Skeletal muscle cell (primary cell): ENCODE results near the gene GRID2.
"Not testable (repeated sequence)": the region's sequence is repeated elsewhere in the genome, so short reads cannot be mapped to it uniquely, and the experiment has no call there.

Experiments used
- DNase-seq: peaks from one replicate; pipeline ENCODE4 v3.0.0-alpha.2; 2010; ENCODE audit warnings: low read depth
- H3K4me3 ChIP-seq: 2 replicates; pipeline ENCODE4 v1.5.1; 2011; ENCODE audit warnings: low read depth, mild to moderate bottlenecking, control low read depth, low read length, moderate library complexity

The GRID2 gene

DNA sequence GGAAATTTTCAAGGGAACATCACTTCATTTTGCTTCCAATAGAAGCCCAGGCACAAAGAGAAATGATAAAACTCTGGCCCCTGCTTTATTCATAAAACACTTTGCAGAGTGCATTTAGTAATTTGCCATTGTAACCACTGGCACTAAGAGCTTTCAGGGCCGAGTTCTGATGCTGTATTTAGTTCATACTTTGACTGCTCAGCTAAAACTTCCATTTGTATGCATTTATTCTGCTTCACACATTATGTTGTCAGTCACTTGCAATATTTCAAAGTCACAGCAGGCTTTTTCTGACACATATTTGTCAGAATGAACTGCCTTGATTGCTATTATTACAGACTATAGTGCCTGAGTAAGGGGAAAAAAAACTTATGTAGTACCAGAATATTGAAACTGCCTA, 1350.4 kb downstream of the GRID2 start:
- no peak overlapping the region for H3K4me3 ChIP-seq
- DNase-seq, result no peak

DNA sequence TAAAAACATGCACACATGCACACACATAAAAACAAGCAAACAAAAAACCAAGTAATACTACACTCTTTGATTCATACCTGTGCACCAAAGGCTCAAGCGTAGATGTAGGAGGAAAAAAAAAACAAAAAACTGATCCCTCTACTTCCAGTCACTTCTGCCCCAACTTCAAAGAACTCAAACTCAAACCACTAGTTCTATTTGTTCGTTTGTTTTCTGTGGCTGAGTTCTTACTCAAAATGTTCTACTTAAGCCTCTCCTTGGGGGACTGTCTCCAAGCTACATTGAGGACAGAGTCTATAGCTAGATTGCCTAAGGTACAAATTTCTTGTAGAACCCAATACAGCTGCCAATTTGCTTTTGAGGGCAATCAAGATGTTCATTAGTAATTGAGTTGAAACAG, 1353.8 kb downstream of the GRID2 start:
- H3K4me3 ChIP-seq, result no peak overlapping the region
- no peak for DNase-seq

DNA sequence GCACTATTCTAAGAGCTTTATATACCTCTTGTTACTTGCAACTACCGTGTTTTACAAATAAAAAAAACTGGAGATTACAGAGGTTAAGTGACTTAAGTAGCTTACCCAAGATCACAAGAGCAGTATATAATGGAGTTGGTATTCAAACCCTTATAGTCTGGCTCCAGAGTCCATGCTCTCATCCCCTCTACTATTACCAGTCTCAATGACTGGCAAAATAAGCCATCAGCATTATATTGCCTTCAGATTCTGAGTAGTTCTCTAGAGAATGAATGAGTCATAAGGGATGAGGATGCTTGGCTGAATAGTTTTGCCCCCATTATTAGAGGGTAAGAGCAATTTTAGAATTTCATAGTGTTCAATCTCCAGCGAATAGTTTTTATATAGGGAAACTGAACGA, 1354.7 kb downstream of the GRID2 start:
- no peak for DNase-seq
- H3K4me3 ChIP-seq, result no peak overlapping the region

DNA sequence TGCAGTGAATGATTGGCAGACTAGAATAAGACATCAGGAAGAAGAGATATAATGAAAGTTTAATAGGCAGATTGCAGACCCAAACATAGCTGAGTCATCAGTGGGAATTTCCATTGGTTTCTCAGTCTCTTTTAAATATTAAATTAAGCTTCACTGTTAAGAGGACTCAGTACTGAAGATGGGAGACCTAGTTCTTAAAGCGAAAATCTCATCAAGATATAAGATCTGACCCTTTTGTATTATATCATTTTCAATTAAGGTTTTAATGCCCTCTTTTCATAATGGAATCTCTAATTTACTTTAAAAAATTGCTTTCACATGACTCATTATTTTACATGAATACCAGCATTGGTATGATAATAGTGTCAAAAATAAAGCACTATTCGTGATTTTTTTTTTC, 1355.9 kb downstream of the GRID2 start:
- H3K4me3 ChIP-seq, result no peak overlapping the region
- no peak for DNase-seq

DNA sequence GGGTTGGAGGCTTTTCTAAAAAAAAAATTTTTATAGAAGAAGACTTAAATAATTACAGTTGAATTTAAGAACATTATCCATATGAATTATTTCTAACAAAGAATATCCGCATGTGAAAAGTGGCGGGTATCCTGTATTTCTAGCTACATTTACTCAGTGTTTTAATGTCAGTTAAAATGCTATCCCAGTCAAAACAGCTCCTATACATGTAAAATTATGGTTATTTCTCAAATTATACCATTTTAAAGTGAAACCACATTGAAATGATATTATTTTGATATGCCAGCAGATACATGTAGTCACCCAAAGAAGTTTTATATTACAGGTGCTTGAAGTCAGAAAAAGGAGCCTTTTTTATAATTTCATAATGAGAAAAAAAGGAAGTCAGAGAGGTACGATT, 1356.3 kb downstream of the GRID2 start:
- no peak overlapping the region for H3K4me3 ChIP-seq
- no peak for DNase-seq

DNA sequence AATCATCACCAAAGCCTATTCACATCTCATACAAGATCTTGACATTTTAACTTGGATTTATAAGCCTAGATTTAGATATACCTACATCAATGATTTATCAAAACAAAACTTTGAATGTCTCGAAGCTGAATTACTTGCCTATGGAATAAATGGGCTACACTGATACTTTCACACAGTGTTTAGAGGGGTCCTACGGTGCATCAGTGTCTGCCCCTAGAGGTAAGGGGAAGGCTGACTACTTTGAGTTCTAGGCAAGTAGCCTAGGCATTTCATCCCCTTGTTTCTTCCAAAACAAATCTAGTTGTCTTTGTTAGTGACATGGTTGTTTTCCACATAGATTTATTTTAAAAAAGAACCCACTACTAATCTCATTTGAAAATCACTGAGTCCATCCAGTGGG, 1366.7 kb downstream of the GRID2 start:
- H3K4me3 ChIP-seq, result no peak overlapping the region
- no peak for DNase-seq

DNA sequence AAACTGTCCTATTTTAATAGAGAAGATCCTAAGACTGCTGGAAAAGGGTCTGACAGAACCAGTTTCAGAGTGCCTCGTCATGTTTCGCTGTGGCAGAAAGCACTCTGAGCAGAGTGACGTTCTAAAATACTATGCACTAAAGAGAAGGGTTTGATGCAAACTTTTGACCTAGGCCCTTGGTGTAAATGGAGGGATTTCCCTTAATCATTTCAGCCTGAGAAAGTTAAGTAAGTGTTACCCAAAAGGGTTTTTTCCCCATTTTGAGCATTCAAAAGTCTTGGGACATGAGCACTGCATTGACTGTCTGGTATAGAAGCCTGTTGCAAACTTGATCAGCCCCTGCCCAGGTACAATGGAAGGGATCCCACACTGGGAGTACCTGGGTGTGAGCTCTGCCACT, 1367.3 kb downstream of the GRID2 start:
- H3K4me3 ChIP-seq, result no peak overlapping the region
- DNase-seq, result no peak

DNA sequence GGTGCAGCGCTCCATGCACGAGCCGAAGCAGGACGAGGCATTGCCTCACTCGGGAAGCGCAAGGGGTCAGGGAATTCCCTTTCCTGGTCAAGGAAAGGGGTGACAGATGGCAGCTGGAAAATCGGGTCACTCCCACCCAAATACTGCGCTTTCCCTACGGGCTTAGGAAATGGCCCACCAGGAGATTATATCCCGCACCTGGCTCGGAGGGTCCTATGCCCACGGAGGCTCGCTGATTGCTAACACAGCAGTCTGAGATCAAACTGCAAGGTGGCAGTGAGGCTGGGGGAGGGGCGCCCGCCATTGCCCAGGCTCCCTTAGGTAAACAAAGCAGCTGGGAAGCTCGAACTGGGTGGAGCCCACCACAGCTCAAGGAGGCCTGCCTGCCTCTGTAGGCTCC, 1373.2 kb downstream of the GRID2 start:
- DNase-seq, H3K4me3 ChIP-seq: not testable (repeated sequence)

DNA sequence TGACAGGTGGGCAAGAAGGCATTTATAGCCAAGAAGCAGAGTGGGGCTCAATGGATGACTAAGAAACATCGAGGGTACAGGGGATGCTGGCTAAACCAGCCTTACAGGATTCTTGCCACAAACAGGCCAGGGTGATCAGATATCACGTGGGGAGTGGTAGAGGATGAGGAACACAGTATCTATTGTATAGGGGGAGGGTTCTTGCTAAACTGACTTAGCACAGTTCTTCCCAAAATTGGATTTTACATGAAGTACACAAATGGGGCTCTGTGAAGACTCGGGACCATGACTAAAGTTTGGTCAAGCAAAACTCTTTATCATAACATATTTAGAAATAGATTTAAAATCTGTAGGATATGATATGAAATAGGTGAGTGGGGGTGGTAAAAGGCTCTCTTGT, 1380.8 kb downstream of the GRID2 start:
- no peak for DNase-seq
- H3K4me3 ChIP-seq, result no peak overlapping the region

DNA sequence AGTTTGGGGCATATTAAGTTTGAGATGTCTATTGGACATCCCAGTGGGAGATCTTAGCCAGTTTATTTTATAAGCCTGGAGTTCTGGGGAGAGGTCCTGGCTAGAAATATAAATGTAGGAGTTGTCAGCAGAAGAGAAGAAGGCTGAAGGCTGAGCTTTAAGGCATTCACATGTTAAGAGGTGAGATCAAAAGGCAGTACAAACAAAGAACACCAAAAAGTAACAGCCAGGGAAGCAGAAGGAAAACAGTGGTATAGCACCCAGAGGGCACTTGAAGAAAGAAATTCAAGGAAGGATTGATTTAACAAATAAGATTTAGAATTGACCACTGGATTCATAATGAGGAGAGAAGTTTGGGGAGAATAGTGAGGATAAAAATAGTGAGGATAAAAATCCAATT, 1383.5 kb downstream of the GRID2 start:
- no peak for DNase-seq
- H3K4me3 ChIP-seq, result no peak overlapping the region

DNA sequence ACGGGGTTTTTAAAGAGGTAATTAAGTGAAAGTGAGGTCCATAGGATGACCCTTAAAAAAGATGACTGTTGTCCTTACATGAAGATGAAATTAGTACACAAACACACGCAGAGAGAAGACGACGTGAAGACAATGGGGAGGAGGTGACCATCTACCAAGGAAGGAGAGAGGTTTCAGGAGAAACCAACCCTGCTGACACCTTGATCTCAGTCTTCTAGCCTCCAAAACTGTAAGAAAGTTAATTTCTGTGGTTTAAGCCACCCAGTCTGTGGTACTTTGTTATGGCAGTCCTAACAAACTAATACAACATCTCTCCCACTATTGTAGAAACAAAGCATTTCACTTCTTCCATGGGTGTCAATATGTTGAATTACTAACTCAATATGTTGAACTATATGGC, 1385.2 kb downstream of the GRID2 start:
- no peak for DNase-seq
- H3K4me3 ChIP-seq, result no peak overlapping the region

DNA sequence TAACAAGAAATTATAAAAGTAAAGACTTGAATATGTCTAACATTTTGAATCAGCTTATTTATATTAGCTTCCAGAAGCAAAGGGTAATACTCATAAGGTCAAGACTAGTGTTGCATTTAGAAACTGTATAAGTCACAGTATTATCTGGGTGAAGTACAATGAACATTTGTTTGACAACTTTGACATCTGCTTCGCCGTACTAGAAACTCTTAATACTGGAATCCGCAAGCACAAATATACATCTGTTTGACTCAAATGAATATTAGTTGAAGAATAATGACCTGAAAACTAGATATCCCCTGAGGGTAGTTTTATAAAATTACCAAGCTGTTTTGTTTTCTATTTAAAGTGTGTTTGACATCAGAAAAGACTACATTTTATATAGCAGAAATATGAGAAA, 1389.4 kb downstream of the GRID2 start:
- DNase-seq, result no peak
- no peak overlapping the region for H3K4me3 ChIP-seq

DNA sequence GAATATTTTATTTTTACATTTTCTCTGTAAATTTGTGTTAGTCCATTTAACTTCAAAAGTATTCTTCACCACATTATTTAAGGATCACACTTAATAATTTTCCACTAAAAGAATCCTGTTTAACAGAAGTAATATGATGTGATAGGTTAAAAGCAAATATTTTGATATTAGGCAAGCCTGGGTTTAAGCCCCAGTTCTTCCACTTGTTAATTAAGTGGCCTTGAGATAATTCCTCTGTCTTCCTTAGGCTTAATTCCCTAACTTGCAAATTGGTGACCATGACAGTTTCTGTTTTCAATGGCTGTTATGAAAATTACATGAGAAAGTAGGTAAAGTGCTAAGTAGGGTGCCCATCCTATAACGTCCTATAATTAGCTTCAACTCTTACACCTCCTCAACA, 1394.9 kb downstream of the GRID2 start:
- H3K4me3 ChIP-seq, result no peak overlapping the region
- no peak for DNase-seq

DNA sequence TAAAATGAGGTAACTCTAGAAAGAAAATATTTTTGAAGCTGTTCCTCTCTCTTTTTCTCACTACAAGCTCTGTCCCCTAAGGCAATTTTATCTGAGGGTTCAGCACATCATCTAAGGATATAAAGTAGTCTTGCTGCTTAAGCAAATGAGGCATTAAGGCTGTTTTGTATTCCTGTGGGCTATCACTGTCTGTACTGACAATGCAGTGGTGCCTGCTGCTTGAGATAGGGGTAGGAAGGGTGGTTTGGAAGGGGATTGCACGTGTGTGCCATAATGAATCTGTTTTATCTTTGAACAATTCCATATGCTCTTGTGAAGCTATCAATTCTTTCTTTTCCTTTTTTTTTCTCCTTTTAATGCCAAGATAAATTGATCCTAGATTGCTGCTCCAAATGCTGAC, 1396.8 kb downstream of the GRID2 start:
- no peak overlapping the region for H3K4me3 ChIP-seq
- no peak for DNase-seq

DNA sequence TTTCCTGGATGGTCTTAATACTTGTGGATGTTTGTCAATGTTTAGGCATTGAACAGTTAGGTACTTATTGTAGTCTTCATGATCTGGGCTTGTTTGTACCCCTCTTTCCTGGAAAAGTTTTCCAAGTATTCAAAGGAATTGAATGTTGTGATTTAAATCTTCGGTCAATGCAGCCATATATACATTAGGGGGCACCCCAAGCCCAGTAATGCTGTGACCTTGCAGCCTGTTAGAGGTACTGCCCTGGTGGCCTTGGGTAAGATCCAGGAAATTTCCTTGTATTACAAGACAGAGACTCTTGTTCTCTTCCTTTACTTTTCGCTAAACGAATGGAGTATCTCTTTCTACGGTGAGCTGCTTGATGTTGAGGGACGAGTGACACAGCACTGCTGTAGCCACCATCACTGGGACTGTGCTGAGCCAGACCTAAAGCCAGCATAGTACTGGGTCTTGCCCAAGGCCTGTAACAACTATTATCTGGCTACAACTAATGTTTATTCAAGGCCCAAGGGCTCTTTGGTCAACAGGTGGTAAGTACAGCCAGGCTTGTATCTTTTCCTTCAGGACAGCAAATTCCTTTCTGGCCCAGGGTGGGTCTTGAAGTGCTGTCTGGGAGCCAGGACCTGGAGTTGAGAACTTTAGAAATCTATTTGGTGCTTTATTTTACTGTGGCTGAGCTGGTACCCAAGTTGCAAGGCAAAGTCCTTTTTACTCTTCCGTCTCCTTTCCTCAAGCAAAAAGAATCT, 1406.5 kb downstream of the GRID2 start:
- DNase-seq, result no peak
- H3K4me3 ChIP-seq, result no peak overlapping the region

DNA sequence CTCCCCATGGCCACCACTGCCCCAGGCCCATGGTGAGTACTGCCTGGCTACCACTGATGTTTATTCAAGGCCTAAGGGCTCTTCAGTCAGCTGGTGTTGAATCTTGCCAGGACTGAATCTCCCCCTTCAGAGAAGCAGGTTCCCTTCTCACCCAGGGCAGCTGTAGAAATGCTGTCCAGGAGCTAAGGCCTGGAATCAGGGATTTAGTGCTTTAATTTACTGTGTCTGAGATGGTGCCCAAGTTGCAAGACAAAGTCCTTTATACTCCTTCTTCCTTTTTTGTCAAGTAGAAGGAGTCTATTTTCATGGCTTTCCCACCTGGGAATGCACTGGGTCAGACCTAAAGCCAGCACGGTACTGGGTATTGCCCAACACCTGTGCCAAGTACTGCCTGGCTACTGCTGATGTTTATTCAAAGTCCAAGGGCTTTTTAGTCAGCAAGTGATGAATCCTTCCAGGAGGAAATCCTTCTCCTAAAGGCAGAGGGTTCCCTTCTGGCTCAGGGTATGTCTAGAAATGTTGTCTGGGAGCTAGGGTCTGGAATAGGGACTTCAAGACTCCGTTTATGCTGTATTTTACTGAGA, 1407.2 kb downstream of the GRID2 start:
- no peak overlapping the region for H3K4me3 ChIP-seq
- no peak for DNase-seq

DNA sequence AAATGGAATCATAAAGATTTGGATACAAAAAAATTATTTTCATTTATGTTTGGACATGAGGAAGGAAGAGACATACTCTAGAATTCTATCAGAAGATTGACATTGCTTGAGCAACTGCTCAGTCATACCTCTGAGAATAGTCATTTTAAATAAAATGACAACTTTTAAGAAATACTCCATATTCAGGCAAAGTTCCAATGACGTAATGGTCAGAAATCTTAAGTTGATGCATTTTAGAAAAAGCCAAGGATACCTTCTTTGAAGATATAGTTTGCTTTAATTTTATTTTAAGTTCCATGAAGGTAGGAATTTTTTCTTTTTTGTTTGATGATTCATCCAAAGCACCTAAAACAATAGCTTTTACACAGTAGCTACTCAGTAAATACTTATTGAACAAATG, 1414.5 kb downstream of the GRID2 start:
- no peak overlapping the region for H3K4me3 ChIP-seq
- no peak for DNase-seq

DNA sequence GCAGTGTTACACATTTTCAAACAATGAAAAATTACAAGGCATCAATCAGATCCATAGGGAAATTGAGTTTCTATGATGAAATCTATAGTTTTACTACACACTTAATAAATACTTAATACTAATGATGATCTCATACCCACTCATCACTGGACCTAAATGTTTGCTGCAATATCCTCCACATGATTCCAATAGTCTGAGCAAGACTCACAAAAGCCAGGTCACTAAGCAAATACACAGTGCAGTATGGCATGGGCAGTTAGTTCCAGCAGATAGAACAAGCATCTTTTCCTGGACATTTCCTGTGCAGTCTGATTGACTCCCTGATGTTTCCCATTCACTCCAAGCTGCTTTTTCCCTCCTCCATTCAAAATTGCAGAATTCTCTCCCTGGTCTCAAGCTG, 1415.8 kb downstream of the GRID2 start:
- no peak overlapping the region for H3K4me3 ChIP-seq
- no peak for DNase-seq

DNA sequence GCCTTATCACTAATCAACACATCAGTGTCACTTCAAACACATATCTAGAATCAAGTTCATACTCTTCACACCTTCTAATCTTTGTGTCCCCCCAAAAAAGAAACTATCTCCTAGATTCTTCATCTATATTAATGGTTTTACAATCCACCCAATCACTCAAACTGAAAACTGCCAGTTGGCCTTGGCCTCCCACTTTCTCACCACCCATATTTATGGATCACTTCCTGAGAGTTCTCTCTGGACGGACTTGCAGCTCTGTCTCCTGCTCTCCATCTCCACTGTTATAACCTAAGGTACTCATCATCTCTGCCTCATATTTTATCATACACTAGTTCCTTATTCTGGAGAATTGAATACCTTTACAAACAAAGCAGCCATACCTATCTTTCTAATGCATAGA, 1418.7 kb downstream of the GRID2 start:
- H3K4me3 ChIP-seq, result no peak overlapping the region
- DNase-seq, result no peak

DNA sequence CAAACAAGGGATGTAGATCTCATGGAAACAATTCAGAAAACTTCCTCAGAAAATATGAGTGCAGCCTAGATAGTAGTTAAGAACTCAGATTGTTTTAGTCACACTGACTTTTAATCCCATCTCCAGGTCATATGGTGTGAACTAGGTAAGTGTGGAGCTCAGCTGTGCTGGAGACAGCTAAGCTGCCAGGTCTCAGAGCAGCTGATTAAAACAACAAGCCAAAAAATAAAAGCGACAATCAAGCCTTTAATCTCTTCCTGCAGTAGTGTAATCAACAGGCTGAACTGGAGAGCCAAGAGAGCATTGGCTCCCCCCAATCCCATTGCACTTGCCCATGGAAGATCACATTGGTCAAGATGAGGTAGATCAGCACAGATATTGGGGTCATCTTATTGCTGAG, 1426.5 kb downstream of the GRID2 start:
- DNase-seq, result no peak
- H3K4me3 ChIP-seq, result no peak overlapping the region

DNA sequence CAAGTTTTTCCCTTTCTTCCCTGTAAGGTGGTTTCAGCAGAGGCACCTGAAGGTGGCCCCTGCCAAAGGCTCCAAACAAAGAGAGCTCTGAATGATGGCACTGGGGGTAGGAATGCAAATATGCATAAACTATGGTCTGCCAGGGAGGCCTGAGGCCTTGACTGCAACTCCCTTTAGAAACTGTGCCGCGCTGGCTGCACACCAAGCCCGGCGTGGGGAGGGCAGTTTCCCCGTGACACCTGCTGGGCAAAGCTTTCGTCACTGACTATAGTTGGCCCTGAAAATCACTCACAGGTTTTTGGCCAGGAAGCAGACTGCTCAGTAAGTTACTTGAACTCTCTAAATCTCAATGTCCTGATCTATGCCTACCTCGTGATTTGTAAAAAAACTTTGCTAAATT, 1427.0 kb downstream of the GRID2 start:
- DNase-seq, result no peak
- H3K4me3 ChIP-seq, result no peak overlapping the region

DNA sequence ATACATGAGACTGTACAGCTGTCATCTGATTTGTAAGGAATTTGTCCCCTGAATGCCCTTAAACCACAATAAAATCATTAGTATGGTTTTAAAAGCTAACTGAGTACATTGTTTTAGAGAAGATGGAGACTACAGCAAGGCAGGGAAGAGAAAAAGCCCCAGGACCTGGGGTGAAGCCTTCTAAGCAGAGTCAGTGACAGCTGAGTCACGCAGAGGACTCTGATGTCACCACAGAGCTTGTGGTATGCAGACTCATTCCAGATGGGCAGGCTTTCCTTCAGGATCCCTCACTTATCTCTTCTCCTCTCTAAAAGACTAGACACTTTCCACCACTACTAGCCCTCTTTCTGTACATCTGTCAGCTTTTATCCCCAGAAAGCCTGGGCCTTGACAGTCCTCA, 1427.7 kb downstream of the GRID2 start:
- H3K4me3 ChIP-seq, result no peak overlapping the region
- DNase-seq, result no peak
